Neutrophil (primary cell): ENCODE measurements around the gene LEKR1.

Source experiments
- H3K27ac ChIP-seq: fragments of 200-600 bp; sonication (generic); 2 replicates; pipeline ENCODE4 v1.5.1; 2016; ENCODE audit warnings: mild to moderate bottlenecking, moderate library complexity
- H3K27me3 ChIP-seq: fragments of 200-600 bp; sonication (generic); 2 replicates; pipeline ENCODE4 v1.6.0; 2016; ENCODE audit warnings: mild to moderate bottlenecking
- H3K36me3 ChIP-seq: fragments of 200-600 bp; sonication (generic); 2 replicates; pipeline ENCODE4 v1.5.1; 2017
- H3K4me1 ChIP-seq, 2 experiments: fragments of 200-600 bp in 1 of 2; sonication (generic) in 1 of 2; 1 replicate in 1 of 2; 2 replicates in 1 of 2; pipeline versions ENCODE4 v1.5.1 to v1.6.1; 2013 to 2016; ENCODE audit warnings: low read depth in 1 of 2, low read length in 1 of 2, mild to moderate bottlenecking in 1 of 2, moderate library complexity in 1 of 2; ENCODE audit not compliant: control insufficient read depth in 1 of 2, insufficient read depth in 1 of 2
- H3K4me3 ChIP-seq, 2 experiments: fragments of 200-600 bp in 1 of 2; sonication (generic) in 1 of 2; 1 replicate in 1 of 2; 2 replicates in 1 of 2; pipeline ENCODE4 v1.5.1; 2013 to 2016; ENCODE audit warnings: low read depth in 1 of 2, low read length in 1 of 2, mild to moderate bottlenecking in 1 of 2, moderate library complexity in 1 of 2
- H3K9me3 ChIP-seq: fragments of 200-600 bp; sonication (generic); 2 replicates; pipeline ENCODE4 v1.5.1; 2016
- TF ChIP-seq, protein P1 (sequence below): fragments of 200-600 bp; sonication (generic); IDR thresholded peaks from 2 replicates; pipeline ENCODE4 v1.5.1; 2016; ENCODE audit warnings: antibody characterized with exemption

The LEKR1 gene

DNA sequence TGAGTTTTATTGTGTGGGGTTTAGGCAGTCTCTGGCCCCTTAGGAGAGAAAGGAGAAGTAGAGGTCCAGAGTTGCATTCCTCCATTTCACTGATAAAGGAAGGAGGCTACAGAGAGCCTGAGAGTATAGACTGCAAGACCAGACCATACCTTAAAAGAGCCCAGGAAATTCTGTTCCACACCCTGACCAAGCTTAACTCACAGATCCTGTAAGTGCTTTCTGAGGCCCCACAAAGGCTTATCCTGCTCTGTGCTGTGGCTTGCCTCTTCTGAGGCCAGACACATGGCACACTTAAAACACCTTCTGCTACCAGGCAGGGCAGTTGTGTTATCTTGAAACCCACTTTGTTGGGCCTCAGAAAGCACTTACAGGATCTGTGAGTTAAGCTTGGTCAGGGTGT is 39.2 kb upstream of the LEKR1 start:
- Histone ChIP-seq H3K4me3 (no peak overlapping the region), H3K27ac (no peak overlapping the region), H3K36me3 (no peaks in the 10 kb centered on the region), H3K27me3 (no peaks in the 10 kb centered on the region), H3K4me1 (peaks cover 0 to 7% of the 10 kb centered on the region in 2 experiments), H3K9me3 (no peaks in the 10 kb centered on the region)
- TF ChIP-seq, protein P1, sequence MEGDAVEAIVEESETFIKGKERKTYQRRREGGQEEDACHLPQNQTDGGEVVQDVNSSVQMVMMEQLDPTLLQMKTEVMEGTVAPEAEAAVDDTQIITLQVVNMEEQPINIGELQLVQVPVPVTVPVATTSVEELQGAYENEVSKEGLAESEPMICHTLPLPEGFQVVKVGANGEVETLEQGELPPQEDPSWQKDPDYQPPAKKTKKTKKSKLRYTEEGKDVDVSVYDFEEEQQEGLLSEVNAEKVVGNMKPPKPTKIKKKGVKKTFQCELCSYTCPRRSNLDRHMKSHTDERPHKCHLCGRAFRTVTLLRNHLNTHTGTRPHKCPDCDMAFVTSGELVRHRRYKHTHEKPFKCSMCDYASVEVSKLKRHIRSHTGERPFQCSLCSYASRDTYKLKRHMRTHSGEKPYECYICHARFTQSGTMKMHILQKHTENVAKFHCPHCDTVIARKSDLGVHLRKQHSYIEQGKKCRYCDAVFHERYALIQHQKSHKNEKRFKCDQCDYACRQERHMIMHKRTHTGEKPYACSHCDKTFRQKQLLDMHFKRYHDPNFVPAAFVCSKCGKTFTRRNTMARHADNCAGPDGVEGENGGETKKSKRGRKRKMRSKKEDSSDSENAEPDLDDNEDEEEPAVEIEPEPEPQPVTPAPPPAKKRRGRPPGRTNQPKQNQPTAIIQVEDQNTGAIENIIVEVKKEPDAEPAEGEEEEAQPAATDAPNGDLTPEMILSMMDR = no peak

GRCh38 chr3:156787926-156788663 is 38.1 kb upstream of the LEKR1 start:
- no peaks in the 10 kb centered on the region for H3K36me3 ChIP-seq
- TF ChIP-seq, protein P1 = no peak
- H3K9me3 ChIP-seq = no peaks in the 10 kb centered on the region
- H3K27me3 ChIP-seq = no peaks in the 10 kb centered on the region
- H3K4me1 ChIP-seq = no peaks in the 10 kb centered on the region
- no peak overlapping the region for H3K27ac ChIP-seq
- no peak overlapping the region for H3K4me3 ChIP-seq

DNA sequence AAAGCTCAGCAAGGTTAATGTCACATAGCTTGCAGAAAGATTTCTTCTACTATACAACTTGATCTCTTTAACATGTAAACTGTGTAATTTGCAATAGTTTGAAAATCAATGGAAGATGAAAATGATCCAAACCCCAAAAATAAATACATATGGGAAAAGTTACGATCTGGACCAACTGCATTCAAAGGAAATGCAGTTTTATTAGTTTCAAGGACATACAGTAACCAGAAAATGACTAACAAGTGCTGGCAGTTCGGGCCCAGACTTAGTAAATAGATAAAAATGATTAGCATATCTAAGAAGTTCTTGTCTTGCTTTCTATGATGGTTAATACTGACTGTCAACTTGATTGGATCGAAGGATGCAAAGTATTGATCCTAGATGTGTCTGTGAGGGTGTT is 37.3 kb upstream of the LEKR1 start:
- Histone ChIP-seq H3K27me3 (no peaks in the 10 kb centered on the region), H3K4me3 (no peak overlapping the region), H3K36me3 (no peaks in the 10 kb centered on the region), H3K4me1 (no peaks in the 10 kb centered on the region), H3K27ac (no peak overlapping the region), H3K9me3 (no peaks in the 10 kb centered on the region)
- TF ChIP-seq, protein P1 = no peak

- Histone ChIP-seq H3K4me1 (no peaks in the 10 kb centered on the region), H3K36me3 (no peaks in the 10 kb centered on the region), H3K27me3 (no peaks in the 10 kb centered on the region), H3K9me3 (no peaks in the 10 kb centered on the region), H3K4me3 (no peak overlapping the region), H3K27ac (no peak overlapping the region)
- TF ChIP-seq, protein P1 = no peak
Measured at GRCh38 chr3:156790156-156790555, 36.0 kb upstream of the LEKR1 start.

DNA sequence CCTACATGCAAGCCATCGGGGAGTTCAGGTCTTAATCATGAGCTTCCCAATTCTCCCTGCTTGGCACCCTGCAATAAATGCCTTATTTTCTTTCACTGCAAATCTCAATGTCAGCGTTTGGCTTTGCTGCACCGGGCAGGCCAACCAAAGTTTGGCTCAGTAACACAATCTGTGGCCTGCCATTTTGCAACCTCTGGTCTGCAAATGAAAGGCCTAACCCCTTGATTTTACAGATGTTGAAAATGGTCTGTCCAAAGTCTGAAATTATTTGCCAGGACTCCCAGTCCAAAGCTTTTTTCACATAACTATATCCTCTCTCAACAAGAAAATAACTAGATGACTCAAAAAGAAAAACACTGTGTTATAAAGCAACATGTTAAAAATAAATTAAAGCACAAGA is 34.0 kb upstream of the LEKR1 start:
- TF ChIP-seq, protein P1 = no peak
- Histone ChIP-seq H3K27me3 (no peaks in the 10 kb centered on the region), H3K27ac (no peak overlapping the region), H3K4me1 (no peaks in the 10 kb centered on the region), H3K4me3 (no peak overlapping the region), H3K36me3 (no peaks in the 10 kb centered on the region), H3K9me3 (no peaks in the 10 kb centered on the region)
